ENCODE measurements around the gene MARK4.

The MARK4 gene

GRCh38 chr19:45250832-45251451 is at the start of gene MARK4:
MARK4 (plus strand) TSS chr19:45251271; CDS start chr19:45251589, 318 bp downstream.
- Histone ChIP-seq H3K27me3 (ENCODE audit: control insufficient read depth, insufficient read depth, low read length) (peaks cover 16% of the 10 kb centered on the region), H3K36me3 (ENCODE audit: control insufficient read depth, insufficient read depth, low read length) (no peaks in the 10 kb centered on the region), H3K9ac (ENCODE audit: low read depth, low read length) (no peak within 1 kb of the TSS), H3K4me3 (ENCODE audit: low read depth, low read length) (peak within 1 kb of the TSS; percentile 72), H3K27ac (ENCODE audit: low read depth, low read length) (peak within 1 kb of the TSS; percentile 47), H3K4me1 (ENCODE audit: control insufficient read depth, insufficient read depth, low read length) (no peaks in the 10 kb centered on the region), H3K9me3 (ENCODE audit: control insufficient read depth, insufficient read depth, low read length) (no peaks in the 10 kb centered on the region)

GRCh38 chr19:45202637-45203036 is 48.4 kb upstream of the MARK4 start:
- Histone ChIP-seq H3K9ac (ENCODE audit: low read depth, low read length) (no peak overlapping the region), H3K36me3 (ENCODE audit: control insufficient read depth, insufficient read depth, low read length) (no peaks in the 10 kb centered on the region), H3K27me3 (ENCODE audit: control insufficient read depth, insufficient read depth, low read length) (no peaks in the 10 kb centered on the region), H3K4me3 (ENCODE audit: low read depth, low read length) (no peak overlapping the region), H3K9me3 (ENCODE audit: control insufficient read depth, insufficient read depth, low read length) (no peaks in the 10 kb centered on the region), H3K27ac (ENCODE audit: low read depth, low read length) (no peak overlapping the region), H3K4me1 (ENCODE audit: control insufficient read depth, insufficient read depth, low read length) (no peaks in the 10 kb centered on the region)

GRCh38 chr19:45205810-45206209 is 45.3 kb upstream of the MARK4 start:
- no peaks in the 10 kb centered on the region for H3K36me3 ChIP-seq (ENCODE audit: control insufficient read depth, insufficient read depth, low read length)
- H3K9me3 ChIP-seq (ENCODE audit: control insufficient read depth, insufficient read depth, low read length) = no peaks in the 10 kb centered on the region
- H3K9ac ChIP-seq (ENCODE audit: low read depth, low read length) = no peak overlapping the region
- no peaks in the 10 kb centered on the region for H3K27me3 ChIP-seq (ENCODE audit: control insufficient read depth, insufficient read depth, low read length)
- H3K4me3 ChIP-seq (ENCODE audit: low read depth, low read length) = no peak overlapping the region
- no peaks in the 10 kb centered on the region for H3K4me1 ChIP-seq (ENCODE audit: control insufficient read depth, insufficient read depth, low read length)
- no peak overlapping the region for H3K27ac ChIP-seq (ENCODE audit: low read depth, low read length)

GRCh38 chr19:45206328-45206727 is 44.7 kb upstream of the MARK4 start:
- Histone ChIP-seq H3K4me3 (ENCODE audit: low read depth, low read length) (no peak overlapping the region), H3K9me3 (ENCODE audit: control insufficient read depth, insufficient read depth, low read length) (no peaks in the 10 kb centered on the region), H3K36me3 (ENCODE audit: control insufficient read depth, insufficient read depth, low read length) (no peaks in the 10 kb centered on the region), H3K27me3 (ENCODE audit: control insufficient read depth, insufficient read depth, low read length) (no peaks in the 10 kb centered on the region), H3K9ac (ENCODE audit: low read depth, low read length) (no peak overlapping the region), H3K4me1 (ENCODE audit: control insufficient read depth, insufficient read depth, low read length) (no peaks in the 10 kb centered on the region), H3K27ac (ENCODE audit: low read depth, low read length) (no peak overlapping the region)

GRCh38 chr19:45211751-45212381 is 39.2 kb upstream of the MARK4 start:
- Histone ChIP-seq H3K27me3 (ENCODE audit: control insufficient read depth, insufficient read depth, low read length) (peaks cover 21% of the 10 kb centered on the region), H3K27ac (ENCODE audit: low read depth, low read length) (no peak overlapping the region), H3K9me3 (ENCODE audit: control insufficient read depth, insufficient read depth, low read length) (no peaks in the 10 kb centered on the region), H3K36me3 (ENCODE audit: control insufficient read depth, insufficient read depth, low read length) (no peaks in the 10 kb centered on the region), H3K9ac (ENCODE audit: low read depth, low read length) (no peak overlapping the region), H3K4me1 (ENCODE audit: control insufficient read depth, insufficient read depth, low read length) (no peaks in the 10 kb centered on the region; the same call in 1 of the 2 replicates), H3K4me3 (ENCODE audit: low read depth, low read length) (no peak overlapping the region)

GRCh38 chr19:45213031-45213430 is 38.0 kb upstream of the MARK4 start:
- H3K9me3 ChIP-seq (ENCODE audit: control insufficient read depth, insufficient read depth, low read length) = no peaks in the 10 kb centered on the region
- no peaks in the 10 kb centered on the region; the same call in 1 of the 2 replicates for H3K4me1 ChIP-seq (ENCODE audit: control insufficient read depth, insufficient read depth, low read length)
- no peak overlapping the region for H3K4me3 ChIP-seq (ENCODE audit: low read depth, low read length)
- no peaks in the 10 kb centered on the region for H3K36me3 ChIP-seq (ENCODE audit: control insufficient read depth, insufficient read depth, low read length)
- no peak overlapping the region for H3K27ac ChIP-seq (ENCODE audit: low read depth, low read length)
- H3K27me3 ChIP-seq (ENCODE audit: control insufficient read depth, insufficient read depth, low read length) = peaks cover 32% of the 10 kb centered on the region
- no peak overlapping the region for H3K9ac ChIP-seq (ENCODE audit: low read depth, low read length)

GRCh38 chr19:45215391-45216191 is 35.5 kb upstream of the MARK4 start:
- no peaks in the 10 kb centered on the region; the same call in 1 of the 2 replicates for H3K4me1 ChIP-seq (ENCODE audit: control insufficient read depth, insufficient read depth, low read length)
- no peak overlapping the region for H3K9ac ChIP-seq (ENCODE audit: low read depth, low read length)
- H3K4me3 ChIP-seq (ENCODE audit: low read depth, low read length) = peak overlapping the region; percentile 45

GRCh38 chr19:45216667-45217066 is 34.4 kb upstream of the MARK4 start:
- H3K36me3 ChIP-seq (ENCODE audit: control insufficient read depth, insufficient read depth, low read length) = no peaks in the 10 kb centered on the region
- no peak overlapping the region for H3K27ac ChIP-seq (ENCODE audit: low read depth, low read length)
- no peak overlapping the region for H3K9ac ChIP-seq (ENCODE audit: low read depth, low read length)
- peaks cover 47% of the 10 kb centered on the region for H3K27me3 ChIP-seq (ENCODE audit: control insufficient read depth, insufficient read depth, low read length)
- H3K9me3 ChIP-seq (ENCODE audit: control insufficient read depth, insufficient read depth, low read length) = no peaks in the 10 kb centered on the region
- no peak overlapping the region for H3K4me3 ChIP-seq (ENCODE audit: low read depth, low read length)
- H3K4me1 ChIP-seq (ENCODE audit: control insufficient read depth, insufficient read depth, low read length) = no peaks in the 10 kb centered on the region; the same call in 1 of the 2 replicates

More at GRCh38 chr19:45215391-45216191, 35.5 kb upstream of the MARK4 start:
- no peak overlapping the region for H3K27ac ChIP-seq (ENCODE audit: low read depth, low read length)
- no peaks in the 10 kb centered on the region for H3K36me3 ChIP-seq (ENCODE audit: control insufficient read depth, insufficient read depth, low read length)
- no peaks in the 10 kb centered on the region for H3K9me3 ChIP-seq (ENCODE audit: control insufficient read depth, insufficient read depth, low read length)
- H3K27me3 ChIP-seq (ENCODE audit: control insufficient read depth, insufficient read depth, low read length) = peaks cover 47% of the 10 kb centered on the region

- Histone ChIP-seq H3K9me3 (ENCODE audit: control insufficient read depth, insufficient read depth, low read length) (no peaks in the 10 kb centered on the region), H3K27ac (ENCODE audit: low read depth, low read length) (no peak overlapping the region), H3K9ac (ENCODE audit: low read depth, low read length) (no peak overlapping the region), H3K36me3 (ENCODE audit: control insufficient read depth, insufficient read depth, low read length) (no peaks in the 10 kb centered on the region), H3K4me3 (ENCODE audit: low read depth, low read length) (peak overlapping the region; percentile 61), H3K27me3 (ENCODE audit: control insufficient read depth, insufficient read depth, low read length) (peaks cover 47% of the 10 kb centered on the region), H3K4me1 (ENCODE audit: control insufficient read depth, insufficient read depth, low read length) (no peaks in the 10 kb centered on the region)
Observed at GRCh38 chr19:45217193-45217956, 33.7 kb upstream of the MARK4 start.

- Histone ChIP-seq H3K9me3 (ENCODE audit: control insufficient read depth, insufficient read depth, low read length) (no peaks in the 10 kb centered on the region), H3K27ac (ENCODE audit: low read depth, low read length) (no peak overlapping the region), H3K4me3 (ENCODE audit: low read depth, low read length) (peak overlapping the region; percentile 61), H3K36me3 (ENCODE audit: control insufficient read depth, insufficient read depth, low read length) (no peaks in the 10 kb centered on the region), H3K4me1 (ENCODE audit: control insufficient read depth, insufficient read depth, low read length) (no peaks in the 10 kb centered on the region), H3K9ac (ENCODE audit: low read depth, low read length) (no peak overlapping the region), H3K27me3 (ENCODE audit: control insufficient read depth, insufficient read depth, low read length) (peaks cover 47% of the 10 kb centered on the region)
Observed at GRCh38 chr19:45217957-45218334, 33.1 kb upstream of the MARK4 start.
